Liver (tissue), 3 donors: ENCODE results near the gene PAOX.

Experiments used
- FOXA1 ChIP-seq: IDR thresholded peaks from 2 replicates; pipeline ENCODE4 v1.6.1; 2016; ENCODE audit warnings: antibody characterized with exemption
- GABPA ChIP-seq, 2 donors: IDR thresholded peaks in 1 of 2; conservative IDR thresholded peaks in 1 of 2; 2 replicates each; pipeline ENCODE4 v1.6.1; 2016; ENCODE audit warnings: antibody characterized with exemption in 2 of 2, mild to moderate bottlenecking in 1 of 2, moderate library complexity in 1 of 2
- RAD21 ChIP-seq, 2 donors: IDR thresholded peaks; 2 replicates each; pipeline ENCODE4 v1.6.1; 2016; ENCODE audit warnings: antibody characterized with exemption in 2 of 2, mild to moderate bottlenecking in 2 of 2
- RXRA ChIP-seq, 2 donors: IDR thresholded peaks; 2 replicates each; pipeline ENCODE4 v1.6.1; 2017 to 2018; ENCODE audit warnings: antibody characterized with exemption in 2 of 2, mild to moderate bottlenecking in 1 of 2
- TAF1 ChIP-seq: conservative IDR thresholded peaks from 2 replicates; pipeline ENCODE4 v1.6.1; 2016; ENCODE audit warnings: antibody characterized with exemption, mild to moderate bottlenecking
- YY1 ChIP-seq: IDR thresholded peaks from 2 replicates; pipeline ENCODE4 v1.6.1; 2016; ENCODE audit warnings: antibody characterized with exemption, mild to moderate bottlenecking
- TF ChIP-seq, protein P1 (sequence below): IDR thresholded peaks from 2 replicates; pipeline ENCODE4 v1.6.1; 2016; ENCODE audit warnings: antibody characterized with exemption
- TF ChIP-seq, protein P2 (sequence below): fragments of 150-350 bp; IDR thresholded peaks from 2 replicates; pipeline ENCODE4 v1.5.1; 2017; ENCODE audit warnings: improper control_type of control experiment, low read depth, low read length; ENCODE audit not compliant: missing input control
- TF ChIP-seq, protein P3 (sequence below): IDR thresholded peaks from 2 replicates; pipeline ENCODE4 v1.6.1; 2016; ENCODE audit warnings: antibody characterized with exemption
- donor health status: healthy.
- donor health status: healthy.

DNA sequence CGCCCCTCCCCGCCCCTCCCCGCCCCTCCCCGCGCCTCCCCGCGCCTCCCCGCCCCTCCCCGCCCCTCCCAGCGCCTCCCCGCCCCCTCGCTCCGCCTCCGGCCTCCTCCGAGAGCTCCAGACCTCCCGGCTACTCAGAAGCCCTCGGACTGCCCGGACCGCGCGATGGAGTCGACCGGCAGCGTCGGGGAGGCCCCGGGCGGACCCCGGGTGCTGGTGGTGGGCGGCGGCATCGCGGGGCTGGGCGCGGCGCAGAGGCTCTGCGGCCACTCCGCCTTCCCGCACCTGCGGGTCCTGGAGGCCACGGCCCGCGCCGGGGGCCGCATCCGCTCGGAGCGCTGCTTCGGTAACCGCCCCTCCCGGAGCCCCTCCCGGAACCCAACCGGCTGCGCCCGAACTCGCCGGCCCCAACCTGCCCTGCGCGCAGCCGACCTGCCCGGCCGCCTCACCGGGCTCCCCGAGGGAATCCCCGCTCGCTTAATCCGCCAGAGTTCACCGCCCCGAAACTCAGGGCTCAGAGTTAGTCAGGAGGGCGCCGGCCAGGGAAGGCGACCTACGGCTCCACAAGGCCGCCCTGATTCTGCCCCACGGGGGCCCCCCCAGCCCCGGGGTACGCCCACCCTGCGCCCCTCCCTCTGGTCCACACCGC lies at the start of gene PAOX:
- TF ChIP-seq, protein P1, sequence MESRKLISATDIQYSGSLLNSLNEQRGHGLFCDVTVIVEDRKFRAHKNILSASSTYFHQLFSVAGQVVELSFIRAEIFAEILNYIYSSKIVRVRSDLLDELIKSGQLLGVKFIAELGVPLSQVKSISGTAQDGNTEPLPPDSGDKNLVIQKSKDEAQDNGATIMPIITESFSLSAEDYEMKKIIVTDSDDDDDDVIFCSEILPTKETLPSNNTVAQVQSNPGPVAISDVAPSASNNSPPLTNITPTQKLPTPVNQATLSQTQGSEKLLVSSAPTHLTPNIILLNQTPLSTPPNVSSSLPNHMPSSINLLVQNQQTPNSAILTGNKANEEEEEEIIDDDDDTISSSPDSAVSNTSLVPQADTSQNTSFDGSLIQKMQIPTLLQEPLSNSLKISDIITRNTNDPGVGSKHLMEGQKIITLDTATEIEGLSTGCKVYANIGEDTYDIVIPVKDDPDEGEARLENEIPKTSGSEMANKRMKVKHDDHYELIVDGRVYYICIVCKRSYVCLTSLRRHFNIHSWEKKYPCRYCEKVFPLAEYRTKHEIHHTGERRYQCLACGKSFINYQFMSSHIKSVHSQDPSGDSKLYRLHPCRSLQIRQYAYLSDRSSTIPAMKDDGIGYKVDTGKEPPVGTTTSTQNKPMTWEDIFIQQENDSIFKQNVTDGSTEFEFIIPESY, result no peak
- TF ChIP-seq GABPA (IDR thresholded peaks at IDR 0.05 in 1 of 2, conservative IDR thresholded peaks at IDR 0.05 in 1 of 2) (no peak), YY1 (no peak), FOXA1 (no peak), TAF1 (no peak), RAD21 (IDR thresholded peaks at IDR 0.05) (no peak), RXRA (IDR thresholded peaks at IDR 0.05) (no peak)
- TF ChIP-seq, protein P2, sequence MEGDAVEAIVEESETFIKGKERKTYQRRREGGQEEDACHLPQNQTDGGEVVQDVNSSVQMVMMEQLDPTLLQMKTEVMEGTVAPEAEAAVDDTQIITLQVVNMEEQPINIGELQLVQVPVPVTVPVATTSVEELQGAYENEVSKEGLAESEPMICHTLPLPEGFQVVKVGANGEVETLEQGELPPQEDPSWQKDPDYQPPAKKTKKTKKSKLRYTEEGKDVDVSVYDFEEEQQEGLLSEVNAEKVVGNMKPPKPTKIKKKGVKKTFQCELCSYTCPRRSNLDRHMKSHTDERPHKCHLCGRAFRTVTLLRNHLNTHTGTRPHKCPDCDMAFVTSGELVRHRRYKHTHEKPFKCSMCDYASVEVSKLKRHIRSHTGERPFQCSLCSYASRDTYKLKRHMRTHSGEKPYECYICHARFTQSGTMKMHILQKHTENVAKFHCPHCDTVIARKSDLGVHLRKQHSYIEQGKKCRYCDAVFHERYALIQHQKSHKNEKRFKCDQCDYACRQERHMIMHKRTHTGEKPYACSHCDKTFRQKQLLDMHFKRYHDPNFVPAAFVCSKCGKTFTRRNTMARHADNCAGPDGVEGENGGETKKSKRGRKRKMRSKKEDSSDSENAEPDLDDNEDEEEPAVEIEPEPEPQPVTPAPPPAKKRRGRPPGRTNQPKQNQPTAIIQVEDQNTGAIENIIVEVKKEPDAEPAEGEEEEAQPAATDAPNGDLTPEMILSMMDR, result no peak
- TF ChIP-seq, protein P3, sequence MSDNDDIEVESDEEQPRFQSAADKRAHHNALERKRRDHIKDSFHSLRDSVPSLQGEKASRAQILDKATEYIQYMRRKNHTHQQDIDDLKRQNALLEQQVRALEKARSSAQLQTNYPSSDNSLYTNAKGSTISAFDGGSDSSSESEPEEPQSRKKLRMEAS, result no peak
